GM19328 (cell line): ENCODE measurements around the gene STX8.

ENCODE experiments used
- ATAC-seq: cut with Tn5 transposase; IDR thresholded peaks from one replicate; pipeline ENCODE4 v1.9.1; 2021; ENCODE audit warnings: mild to moderate bottlenecking, moderate library complexity; ENCODE audit not compliant: unreplicated experiment

The STX8 gene

DNA sequence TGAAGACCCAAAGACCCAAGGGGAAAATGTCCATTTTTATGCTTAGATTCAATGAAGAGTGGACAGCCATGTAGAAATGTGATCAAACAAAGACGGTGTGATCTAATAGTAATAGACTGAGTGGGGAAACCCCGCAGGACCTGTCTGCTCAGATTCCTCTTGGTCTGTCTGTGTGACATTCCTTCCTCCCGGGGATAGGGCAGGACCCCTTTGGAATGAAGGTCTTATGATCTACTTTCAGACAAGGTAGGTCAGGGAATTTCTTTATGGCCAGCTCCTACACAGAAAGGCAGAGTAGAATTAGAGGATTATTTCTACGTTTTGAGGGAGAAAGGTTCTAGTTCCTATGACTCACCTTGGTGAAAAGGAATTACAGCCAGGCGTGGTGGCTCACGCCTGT lies 267.6 kb downstream of the STX8 start:
- ATAC-seq = no peak

DNA sequence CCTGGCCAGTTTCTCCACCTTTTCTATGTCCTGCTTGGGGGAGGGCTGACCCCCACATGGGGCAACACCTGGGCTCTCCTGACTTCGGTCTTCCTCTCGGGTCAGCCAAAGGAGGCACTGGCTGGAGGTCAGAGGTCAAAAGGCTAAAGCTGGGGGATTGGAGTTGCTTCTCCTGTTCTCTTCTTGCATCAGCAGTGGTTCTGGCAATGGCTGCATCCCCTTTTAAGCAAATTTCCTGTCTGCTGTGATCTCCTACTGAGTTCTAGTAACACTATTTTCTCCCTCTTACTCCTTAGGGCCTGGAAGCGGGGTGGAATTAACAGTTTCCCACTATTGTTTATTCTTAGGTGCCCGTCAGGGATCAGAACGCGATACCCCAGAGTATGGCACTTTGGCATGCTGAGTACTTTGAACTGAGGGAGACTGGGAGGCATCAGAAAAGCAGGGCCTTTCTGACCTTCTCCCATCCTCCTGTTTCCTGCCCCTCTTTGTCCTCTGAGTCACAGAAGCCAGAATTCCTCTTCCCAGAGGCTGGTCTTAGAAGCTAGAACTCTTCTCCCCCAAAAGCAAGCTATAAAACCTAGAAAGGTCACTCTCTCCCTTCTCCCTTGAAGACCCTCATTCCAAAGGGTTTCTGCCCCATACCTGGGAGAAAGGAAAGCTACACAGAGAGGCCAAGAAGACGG lies 268.2 kb downstream of the STX8 start:
- no peak for ATAC-seq

GRCh38 chr17:9306086-9306485 lies 269.5 kb downstream of the STX8 start:
- ATAC-seq = no peak

- ATAC-seq = no peak
Measured at GRCh38 chr17:9299695-9300094, 275.9 kb downstream of the STX8 start.

- no peak for ATAC-seq
Measured at GRCh38 chr17:9298776-9299295, 276.8 kb downstream of the STX8 start.

- no peak for ATAC-seq
Measured at GRCh38 chr17:9298135-9298534, 277.5 kb downstream of the STX8 start.

DNA sequence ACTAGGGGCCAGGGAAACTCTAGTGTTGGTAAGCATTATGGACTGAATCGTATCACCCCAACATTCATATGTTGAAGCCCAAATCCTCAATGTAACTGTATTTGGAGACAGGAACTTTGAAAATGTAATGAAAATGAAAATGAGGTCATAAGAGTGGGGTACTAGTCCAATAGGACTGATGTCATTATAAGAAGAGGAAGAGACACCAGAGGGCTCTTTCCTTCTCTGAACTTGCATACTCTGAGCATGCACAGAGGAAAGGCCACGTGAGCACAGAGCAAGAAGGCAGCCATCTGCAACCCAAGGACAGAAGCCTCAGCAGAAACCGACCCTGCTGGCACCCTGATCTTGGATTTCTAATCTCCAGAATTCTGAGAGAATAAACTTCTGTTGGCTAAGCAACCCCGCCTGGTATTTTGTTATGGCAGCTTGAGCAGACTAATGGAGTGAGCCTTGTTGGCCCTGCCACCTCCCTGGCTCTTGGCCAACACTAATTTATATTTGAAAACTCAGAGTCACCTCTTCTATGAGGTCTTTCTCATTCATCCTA lies 280.9 kb downstream of the STX8 start:
- no peak for ATAC-seq

DNA sequence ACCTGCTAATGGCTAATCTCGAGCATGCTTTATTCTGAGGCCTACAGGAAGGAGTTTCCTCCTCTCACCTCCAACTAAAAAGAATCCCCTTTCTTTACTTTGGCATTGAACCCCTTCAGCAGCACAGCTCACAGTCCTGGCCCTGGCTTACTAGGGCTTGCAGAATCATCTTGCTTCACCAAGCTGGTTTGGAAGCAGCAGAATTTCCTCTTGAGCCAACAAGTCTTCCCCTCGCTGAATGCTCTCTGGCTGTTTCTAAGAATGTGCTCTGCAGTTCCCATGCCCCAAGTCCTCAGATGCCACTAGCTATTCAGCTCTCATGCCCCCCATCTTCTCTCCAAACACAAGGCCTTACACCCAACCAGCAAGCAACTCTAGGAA lies 283.1 kb downstream of the STX8 start:
- no peak for ATAC-seq

GRCh38 chr17:9291912-9292560 lies 283.6 kb downstream of the STX8 start:
- ATAC-seq = no peak

GRCh38 chr17:9290226-9290613 lies 285.4 kb downstream of the STX8 start:
- ATAC-seq = no peak

GRCh38 chr17:9287306-9287705 lies 288.3 kb downstream of the STX8 start:
- ATAC-seq = no peak

- no peak for ATAC-seq
Measured at GRCh38 chr17:9286434-9286833, 289.2 kb downstream of the STX8 start.

DNA sequence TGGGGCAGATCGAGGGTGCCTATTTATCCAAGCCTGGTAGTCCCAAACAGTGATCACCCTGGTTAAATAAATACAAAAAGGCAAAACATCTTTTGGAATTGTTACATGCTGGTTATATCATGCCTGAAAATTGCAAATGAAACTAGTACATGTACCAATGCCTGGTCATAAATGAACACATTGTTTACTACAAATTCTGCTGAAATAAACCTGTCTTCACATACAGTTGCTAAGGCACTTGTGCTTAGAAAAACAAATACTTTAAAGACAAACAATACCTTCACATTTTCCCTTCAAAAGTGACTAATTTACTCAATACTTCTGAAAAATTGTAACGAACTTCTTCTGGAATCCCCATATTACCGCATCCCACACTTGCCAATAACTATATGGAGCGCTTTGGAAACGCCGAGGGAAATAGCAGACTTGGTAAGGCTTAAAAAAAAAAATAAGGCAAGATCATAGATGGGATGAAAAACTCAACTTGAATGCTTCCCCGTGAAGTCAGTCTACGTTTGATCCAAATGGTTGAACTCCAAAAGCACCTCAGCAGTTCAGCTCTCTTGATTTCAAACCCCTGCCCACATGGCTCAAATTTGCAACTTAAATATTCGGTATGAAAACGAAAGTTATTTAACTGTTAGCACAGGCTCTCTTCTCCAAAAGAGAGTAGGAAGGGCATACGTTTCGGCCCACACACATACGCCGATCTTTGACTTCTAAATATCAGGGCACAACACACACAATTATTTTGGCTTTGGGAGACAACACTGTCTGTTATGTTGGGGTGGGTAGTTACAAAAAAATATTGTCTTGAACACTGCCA lies 289.8 kb downstream of the STX8 start:
- no peak for ATAC-seq

DNA sequence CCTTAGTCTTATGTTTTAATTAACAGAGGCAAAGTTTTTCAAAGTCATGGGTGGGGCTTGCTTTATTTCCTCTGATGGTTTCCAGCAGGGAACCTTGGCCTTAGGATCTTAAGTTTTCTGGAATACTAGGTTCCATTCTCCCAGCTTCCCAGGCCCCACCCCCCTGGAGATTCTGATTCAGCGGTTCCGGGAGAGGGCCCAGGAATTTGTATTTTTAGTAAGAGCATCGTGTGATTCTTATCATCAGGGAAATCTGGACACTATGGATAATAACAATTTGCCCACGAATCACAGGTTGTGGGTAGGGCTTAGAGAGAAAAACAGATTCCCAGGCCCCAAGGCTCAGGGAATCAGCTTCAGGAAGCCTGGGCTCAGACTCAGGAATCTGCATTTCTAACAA lies 290.7 kb downstream of the STX8 start:
- no peak for ATAC-seq

- ATAC-seq = no peak
Measured at GRCh38 chr17:9283909-9284308, 291.7 kb downstream of the STX8 start.

GRCh38 chr17:9279893-9280292 lies 295.7 kb downstream of the STX8 start:
- no peak for ATAC-seq

DNA sequence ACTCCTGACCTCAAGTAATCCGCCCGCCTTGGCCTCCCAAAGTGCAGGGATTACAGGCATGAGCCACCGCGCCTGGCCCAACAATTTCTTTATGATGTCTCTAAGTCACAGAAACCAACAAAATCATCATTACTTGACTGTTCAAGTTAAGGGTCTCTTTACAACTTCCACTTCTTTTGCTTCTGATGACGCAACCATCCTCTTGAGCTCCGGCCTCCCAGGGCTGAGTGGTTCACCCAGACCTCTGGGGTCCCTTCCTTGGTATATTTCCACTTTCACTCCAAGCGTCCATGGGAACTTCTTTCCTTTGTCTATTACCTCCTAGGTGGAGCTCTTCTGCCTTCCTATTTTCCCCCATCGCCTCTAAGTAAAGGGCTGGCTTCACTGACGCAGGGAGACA lies 300.6 kb downstream of the STX8 start:
- ATAC-seq = no peak

- no peak for ATAC-seq
Measured at GRCh38 chr17:9273428-9274391, 301.9 kb downstream of the STX8 start.

GRCh38 chr17:9272501-9273200 lies 303.0 kb downstream of the STX8 start:
- no peak for ATAC-seq

DNA sequence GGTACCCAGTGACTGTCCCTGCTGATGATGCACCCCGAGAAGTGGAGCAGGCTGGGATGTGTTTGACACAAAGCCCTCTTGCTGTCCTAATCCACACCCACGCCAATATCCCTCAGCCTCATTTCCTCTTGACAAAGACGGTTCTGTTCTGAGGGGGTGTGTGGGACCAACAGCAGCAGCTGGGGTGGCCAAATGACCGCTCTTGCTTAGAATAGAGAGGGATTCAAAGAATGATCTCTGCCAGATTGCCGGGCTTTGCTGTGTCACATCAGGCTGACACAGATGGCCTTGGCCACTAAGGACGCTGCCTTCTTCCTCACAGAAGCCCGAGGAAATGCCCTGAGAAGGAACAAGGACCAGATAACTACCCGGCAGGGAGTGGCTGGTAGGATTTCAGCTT lies 303.6 kb downstream of the STX8 start:
- no peak for ATAC-seq
